ENCODE data around the gene MBOAT1. TPM values are rescaled to one million over a fixed set of nuclear protein-coding genes. Genes with fewer than 3 reads are reported as not detected.
A peak's percentile ranks its signal among the peaks of the same experiment; 100 is the strongest.

The MBOAT1 gene
- total RNA-seq, 1 donor from 2014 or later: 6.4 TPM

DNA sequence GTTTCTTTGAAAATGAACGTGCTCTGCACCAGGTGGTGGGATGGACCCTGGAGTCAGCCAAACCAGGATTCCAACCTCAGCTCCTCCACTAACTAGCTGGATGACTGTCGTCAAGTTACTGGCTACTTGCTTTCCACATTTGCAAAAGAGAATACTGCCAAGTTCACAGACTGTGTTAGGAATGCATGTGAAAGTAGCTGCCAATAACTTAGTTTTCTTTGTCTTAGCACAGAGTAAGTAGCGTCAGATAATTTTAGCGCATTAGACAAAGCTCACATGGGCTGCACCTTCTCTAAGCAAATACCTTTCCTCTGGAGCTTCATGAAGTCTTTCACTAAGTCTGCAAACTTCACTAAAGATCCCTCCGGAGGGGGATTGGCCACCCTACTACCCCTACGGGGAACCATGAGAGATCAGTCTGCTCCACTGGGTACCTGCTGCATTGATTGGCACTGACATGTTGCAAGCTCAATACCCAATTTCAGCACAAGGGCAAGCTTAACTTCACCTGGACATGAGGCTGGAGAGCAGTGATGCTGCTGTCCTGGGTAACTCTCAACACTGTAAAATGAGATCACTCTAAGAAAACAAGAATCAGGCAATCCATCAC lies 113.9 kb downstream of the MBOAT1 start:
- FAIRE-seq (no peak), DNase-seq (ENCODE audit: low read depth) (peak; percentile 29)
- Histone ChIP-seq H4K20me1 (ENCODE audit: insufficient read depth, low read length) (no peaks in the 10 kb centered on the region), H3K36me3 (ENCODE audit: insufficient read depth, low read length) (no peaks in the 10 kb centered on the region), H3K9ac (ENCODE audit: low read length) (no peak overlapping the region), H3K79me2 (ENCODE audit: insufficient read depth, low read length) (no peaks in the 10 kb centered on the region), H3K4me2 (ENCODE audit: low read length) (no peak overlapping the region), H3K9me3 (ENCODE audit: insufficient read depth, low read depth, low read length) (no peaks in the 10 kb centered on the region), H2AFZ (ENCODE audit: low read depth, low read length) (no peak overlapping the region), H3K27me3 (ENCODE audit: insufficient read depth, low read length) (no peaks in the 10 kb centered on the region), H3K27ac (ENCODE audit: low read depth, low read length) (no peak overlapping the region), H3K4me3 (ENCODE audit: insufficient read depth, low read depth, low read length) (no peak overlapping the region), H3K4me1 (ENCODE audit: insufficient read depth, low read length) (no peaks in the 10 kb centered on the region)
- Mint-ChIP-seq H3K4me1 (ENCODE audit: low read depth, unreplicated experiment) (no peaks in the 10 kb centered on the region), H3K9me3 (ENCODE audit: unreplicated experiment) (no peaks in the 10 kb centered on the region), H3K27me3 (ENCODE audit: low read depth, unreplicated experiment) (no peaks in the 10 kb centered on the region), H3K27ac (ENCODE audit: unreplicated experiment) (no peak overlapping the region), H3K4me3 (ENCODE audit: unreplicated experiment) (no peak overlapping the region), H3K36me3 (ENCODE audit: low read depth, unreplicated experiment) (no peaks in the 10 kb centered on the region)
- TF ChIP-seq, protein P1, sequence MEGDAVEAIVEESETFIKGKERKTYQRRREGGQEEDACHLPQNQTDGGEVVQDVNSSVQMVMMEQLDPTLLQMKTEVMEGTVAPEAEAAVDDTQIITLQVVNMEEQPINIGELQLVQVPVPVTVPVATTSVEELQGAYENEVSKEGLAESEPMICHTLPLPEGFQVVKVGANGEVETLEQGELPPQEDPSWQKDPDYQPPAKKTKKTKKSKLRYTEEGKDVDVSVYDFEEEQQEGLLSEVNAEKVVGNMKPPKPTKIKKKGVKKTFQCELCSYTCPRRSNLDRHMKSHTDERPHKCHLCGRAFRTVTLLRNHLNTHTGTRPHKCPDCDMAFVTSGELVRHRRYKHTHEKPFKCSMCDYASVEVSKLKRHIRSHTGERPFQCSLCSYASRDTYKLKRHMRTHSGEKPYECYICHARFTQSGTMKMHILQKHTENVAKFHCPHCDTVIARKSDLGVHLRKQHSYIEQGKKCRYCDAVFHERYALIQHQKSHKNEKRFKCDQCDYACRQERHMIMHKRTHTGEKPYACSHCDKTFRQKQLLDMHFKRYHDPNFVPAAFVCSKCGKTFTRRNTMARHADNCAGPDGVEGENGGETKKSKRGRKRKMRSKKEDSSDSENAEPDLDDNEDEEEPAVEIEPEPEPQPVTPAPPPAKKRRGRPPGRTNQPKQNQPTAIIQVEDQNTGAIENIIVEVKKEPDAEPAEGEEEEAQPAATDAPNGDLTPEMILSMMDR (IDR thresholded peaks at IDR 0.05; ENCODE audit: insufficient read depth, low read depth, low read length): no peak
- TF ChIP-seq EZH2 (IDR thresholded peaks at IDR 0.05; ENCODE audit: insufficient read depth, low read length): no peak

DNA sequence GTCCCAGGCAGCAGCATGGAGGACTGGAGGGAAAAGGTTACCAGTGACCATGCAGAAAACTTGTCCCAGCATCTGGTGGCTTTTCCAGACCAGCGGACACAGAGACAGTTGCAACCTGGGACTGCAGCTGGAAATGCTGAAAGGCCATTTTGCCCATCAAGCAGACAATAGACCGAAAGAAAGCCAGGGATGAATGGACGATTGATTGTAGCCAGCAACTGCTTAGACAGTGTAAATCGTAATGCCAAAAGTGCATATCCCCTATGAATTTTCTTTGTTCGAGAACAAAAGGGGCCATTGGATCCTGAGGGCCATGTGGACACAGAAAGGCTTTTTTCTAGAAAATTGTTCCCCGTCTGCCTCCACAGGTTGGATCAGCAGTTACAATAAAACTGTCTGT lies 115.7 kb downstream of the MBOAT1 start:
- no peaks in the 10 kb centered on the region for H3K9me3 Mint-ChIP-seq (ENCODE audit: unreplicated experiment)
- Histone ChIP-seq H3K4me3 (ENCODE audit: insufficient read depth, low read depth, low read length) (no peak overlapping the region), H2AFZ (ENCODE audit: low read depth, low read length) (no peak overlapping the region), H3K79me2 (ENCODE audit: insufficient read depth, low read length) (no peaks in the 10 kb centered on the region), H3K9me3 (ENCODE audit: insufficient read depth, low read depth, low read length) (no peaks in the 10 kb centered on the region), H3K27ac (ENCODE audit: low read depth, low read length) (no peak overlapping the region), H3K4me1 (ENCODE audit: insufficient read depth, low read length) (no peaks in the 10 kb centered on the region), H3K27me3 (ENCODE audit: insufficient read depth, low read length) (no peaks in the 10 kb centered on the region), H3K9ac (ENCODE audit: low read length) (no peak overlapping the region), H3K4me2 (ENCODE audit: low read length) (no peak overlapping the region), H4K20me1 (ENCODE audit: insufficient read depth, low read length) (no peaks in the 10 kb centered on the region), H3K36me3 (ENCODE audit: insufficient read depth, low read length) (no peaks in the 10 kb centered on the region)
- no peak overlapping the region for H3K27ac Mint-ChIP-seq (ENCODE audit: unreplicated experiment)
- DNase-seq (ENCODE audit: low read depth) (no peak), FAIRE-seq (no peak)
- no peaks in the 10 kb centered on the region for H3K4me1 Mint-ChIP-seq (ENCODE audit: low read depth, unreplicated experiment)
- no peak overlapping the region for H3K4me3 Mint-ChIP-seq (ENCODE audit: unreplicated experiment)
- no peaks in the 10 kb centered on the region for H3K27me3 Mint-ChIP-seq (ENCODE audit: low read depth, unreplicated experiment)
- H3K36me3 Mint-ChIP-seq (ENCODE audit: low read depth, unreplicated experiment): no peaks in the 10 kb centered on the region
- TF ChIP-seq, protein P1 (IDR thresholded peaks at IDR 0.05; ENCODE audit: insufficient read depth, low read depth, low read length): no peak
- TF ChIP-seq EZH2 (IDR thresholded peaks at IDR 0.05; ENCODE audit: insufficient read depth, low read length): no peak

DNA sequence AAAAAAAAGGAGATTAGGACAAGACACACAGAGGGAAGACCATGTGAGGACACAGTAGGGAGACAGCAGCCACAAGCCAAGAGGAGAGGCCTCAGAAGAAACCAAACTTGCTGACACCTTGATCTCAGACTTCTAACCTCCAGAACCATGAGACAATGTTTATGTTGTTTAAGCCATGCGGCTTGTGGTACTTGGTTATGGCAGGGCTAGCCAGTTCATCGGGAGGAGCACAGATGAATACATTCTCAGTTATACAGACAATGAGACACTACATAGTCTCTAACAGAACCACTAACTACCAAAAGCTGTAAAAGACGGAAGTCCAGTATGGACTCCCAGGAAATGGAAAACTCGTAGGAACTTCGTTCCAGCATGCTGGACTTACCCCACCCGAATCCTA lies 116.8 kb downstream of the MBOAT1 start:
- DNase-seq (ENCODE audit: low read depth): no peak
- no peak overlapping the region for H3K9ac ChIP-seq (ENCODE audit: low read length)
- no peaks in the 10 kb centered on the region for H3K36me3 ChIP-seq (ENCODE audit: insufficient read depth, low read length)
- no peaks in the 10 kb centered on the region for H3K27me3 Mint-ChIP-seq (ENCODE audit: low read depth, unreplicated experiment)
- H3K4me3 ChIP-seq (ENCODE audit: insufficient read depth, low read depth, low read length): no peak overlapping the region
- TF ChIP-seq, protein P1 (IDR thresholded peaks at IDR 0.05; ENCODE audit: insufficient read depth, low read depth, low read length): no peak
- no peak for TF ChIP-seq EZH2 (IDR thresholded peaks at IDR 0.05; ENCODE audit: insufficient read depth, low read length)
- H3K27me3 ChIP-seq (ENCODE audit: insufficient read depth, low read length): no peaks in the 10 kb centered on the region
- H3K36me3 Mint-ChIP-seq (ENCODE audit: low read depth, unreplicated experiment): no peaks in the 10 kb centered on the region
- no peak overlapping the region for H3K27ac ChIP-seq (ENCODE audit: low read depth, low read length)
- no peak for FAIRE-seq
- no peaks in the 10 kb centered on the region for H3K4me1 ChIP-seq (ENCODE audit: insufficient read depth, low read length)
- H3K27ac Mint-ChIP-seq (ENCODE audit: unreplicated experiment): no peak overlapping the region
- no peaks in the 10 kb centered on the region for H3K9me3 ChIP-seq (ENCODE audit: insufficient read depth, low read depth, low read length)
- no peaks in the 10 kb centered on the region for H3K9me3 Mint-ChIP-seq (ENCODE audit: unreplicated experiment)
- H4K20me1 ChIP-seq (ENCODE audit: insufficient read depth, low read length): no peaks in the 10 kb centered on the region
- H2AFZ ChIP-seq (ENCODE audit: low read depth, low read length): no peak overlapping the region
- no peak overlapping the region for H3K4me3 Mint-ChIP-seq (ENCODE audit: unreplicated experiment)
- no peaks in the 10 kb centered on the region for H3K79me2 ChIP-seq (ENCODE audit: insufficient read depth, low read length)
- no peaks in the 10 kb centered on the region for H3K4me1 Mint-ChIP-seq (ENCODE audit: low read depth, unreplicated experiment)
- no peak overlapping the region for H3K4me2 ChIP-seq (ENCODE audit: low read length)

Measured in astrocyte (in vitro differentiated cells and primary cell).